ENCODE measurements around the gene CDK10.

CDK10 gene

DNA sequence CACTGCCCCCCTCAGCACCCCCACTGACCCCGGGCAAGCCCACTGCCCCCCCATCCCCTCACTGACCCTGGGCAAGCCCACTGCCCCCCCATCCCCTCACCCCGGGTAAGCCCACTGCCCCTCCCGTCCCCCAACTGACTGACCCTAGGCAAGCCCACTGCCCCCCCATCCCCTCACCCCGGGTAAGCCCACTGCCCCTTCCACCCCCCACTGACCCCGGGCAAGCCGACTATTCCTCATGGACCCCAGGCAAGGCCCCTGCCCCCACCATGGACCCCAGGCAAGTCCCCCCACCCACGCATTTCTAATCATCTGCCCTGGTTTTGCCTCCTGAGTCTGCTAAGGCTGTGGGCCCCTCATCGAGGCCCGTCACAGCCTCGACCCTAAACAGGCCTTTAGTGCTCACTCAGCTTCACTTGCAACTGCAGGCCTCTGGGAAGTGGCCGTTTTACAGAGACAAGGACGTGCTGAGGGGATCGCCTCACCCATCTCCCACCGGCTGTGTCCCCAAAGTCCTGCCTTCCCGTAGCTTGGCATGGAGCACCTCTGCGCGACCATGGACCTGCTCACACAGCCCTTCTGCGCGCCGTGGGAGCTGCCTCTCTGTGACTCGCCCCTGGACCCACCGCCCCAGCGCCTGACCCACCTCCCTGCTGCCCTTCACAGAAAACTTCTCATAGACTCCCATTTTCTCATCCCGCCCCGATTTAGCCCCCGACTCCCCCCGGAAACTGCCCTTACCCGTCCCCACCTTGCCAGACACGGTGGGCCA, 30.6 kb downstream of the CDK10 start:
- no peak for DNase-seq

DNA sequence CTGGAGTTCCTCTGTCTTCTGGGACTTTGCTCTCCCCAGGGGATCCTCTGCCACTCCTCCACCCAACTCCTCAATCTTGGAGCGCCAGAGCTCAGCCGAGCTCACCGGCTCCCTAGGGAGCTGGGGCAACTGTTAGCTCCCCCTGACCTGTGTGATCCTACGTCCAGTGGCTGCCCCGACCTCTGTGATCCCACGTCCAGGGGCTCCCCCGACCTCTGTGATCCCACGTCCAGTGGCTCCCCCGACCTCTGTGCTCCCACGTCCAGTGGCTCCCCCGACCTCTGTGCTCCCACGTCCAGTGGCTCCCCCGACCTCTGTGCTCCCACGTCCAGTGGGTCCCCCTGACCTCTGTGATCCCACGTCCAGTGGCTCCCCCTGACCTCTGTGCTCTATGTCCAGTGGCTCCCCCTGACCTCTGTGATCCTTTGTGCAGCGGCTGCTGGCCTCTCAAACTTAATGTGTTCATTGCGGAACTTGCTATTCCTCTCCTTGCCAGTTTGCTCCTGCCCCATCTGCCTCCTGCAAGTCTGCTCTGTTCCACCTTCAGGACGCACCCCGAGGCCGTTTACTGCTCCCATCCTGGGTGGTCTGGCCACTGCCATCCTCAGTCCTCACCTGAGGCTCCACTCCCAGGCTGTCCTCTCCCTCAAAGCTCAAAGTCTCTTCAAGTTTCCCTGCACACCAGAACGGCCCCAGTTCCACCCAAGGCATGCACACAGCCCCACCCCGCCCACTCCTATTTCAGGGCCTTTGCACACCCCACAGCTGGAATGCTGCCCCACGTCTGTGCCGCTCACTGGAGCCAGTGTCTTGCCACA, 31.4 kb downstream of the CDK10 start:
- no peak for DNase-seq

DNA sequence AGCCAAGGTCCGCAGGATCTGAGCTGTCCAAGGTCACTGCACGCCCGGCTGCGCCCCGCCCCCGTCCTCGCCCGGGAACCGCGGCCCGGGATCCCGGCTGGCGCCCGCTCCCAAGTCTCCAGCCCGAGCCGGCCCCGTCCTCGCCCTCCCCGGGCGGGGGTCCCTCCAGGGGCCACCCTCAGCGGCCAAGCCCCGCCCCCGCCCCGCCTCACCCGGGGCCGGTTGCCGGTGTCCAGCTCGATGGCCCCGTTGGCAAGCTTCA, 34.0 kb downstream of the CDK10 start:
- DNase-seq: peak in 1 of 2 experiments; percentile 73

DNA sequence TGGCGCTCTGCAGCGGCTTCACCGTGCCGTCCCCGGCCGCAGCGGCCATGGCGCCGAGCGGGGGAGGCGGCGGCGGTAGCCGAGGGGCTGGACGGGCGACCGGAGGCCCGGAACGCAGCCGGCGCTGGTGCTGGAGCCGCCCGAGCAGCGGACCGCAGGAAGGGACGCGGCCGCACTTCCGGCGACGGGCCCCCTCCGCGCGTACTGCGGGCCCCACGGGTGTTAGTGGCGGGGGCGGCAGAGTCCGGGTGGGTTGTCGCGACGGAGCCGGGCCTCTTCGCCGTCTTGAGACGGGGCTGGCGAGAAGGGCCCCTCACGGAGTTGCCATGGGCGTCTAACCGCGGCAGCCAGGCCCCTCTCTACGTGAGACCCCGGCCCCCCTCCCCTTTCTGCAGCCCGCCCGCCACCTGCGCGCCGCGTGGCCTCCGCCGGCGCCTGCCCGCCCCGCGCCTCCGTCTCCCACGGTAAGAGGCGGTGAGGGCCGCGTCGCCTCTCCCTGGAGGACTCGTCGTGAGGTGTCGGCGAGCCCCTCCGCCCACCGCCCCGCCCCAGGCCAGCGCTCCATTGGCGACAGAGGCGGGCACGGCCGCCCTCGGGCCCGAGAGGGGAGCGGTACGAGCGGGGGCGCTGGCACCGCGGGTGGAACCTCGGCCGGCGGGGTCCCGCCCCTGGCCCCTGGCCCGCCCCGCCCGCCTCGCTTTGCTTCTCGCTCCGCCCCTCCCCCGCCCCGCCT, 34.5 kb downstream of the CDK10 start, which contains the start of the genes VPS9D1 and ZNF276:
VPS9D1 (minus strand) TSS at position 86 of the 733 bp plus-strand sequence; CDS start at position 49, 37 bp downstream.
ZNF276 (plus strand) TSS at position 725 of the 733 bp plus-strand sequence. CDS start 104 bp downstream, outside the sequence.
- DNase-seq: peak; percentile 72 to 90

DNA sequence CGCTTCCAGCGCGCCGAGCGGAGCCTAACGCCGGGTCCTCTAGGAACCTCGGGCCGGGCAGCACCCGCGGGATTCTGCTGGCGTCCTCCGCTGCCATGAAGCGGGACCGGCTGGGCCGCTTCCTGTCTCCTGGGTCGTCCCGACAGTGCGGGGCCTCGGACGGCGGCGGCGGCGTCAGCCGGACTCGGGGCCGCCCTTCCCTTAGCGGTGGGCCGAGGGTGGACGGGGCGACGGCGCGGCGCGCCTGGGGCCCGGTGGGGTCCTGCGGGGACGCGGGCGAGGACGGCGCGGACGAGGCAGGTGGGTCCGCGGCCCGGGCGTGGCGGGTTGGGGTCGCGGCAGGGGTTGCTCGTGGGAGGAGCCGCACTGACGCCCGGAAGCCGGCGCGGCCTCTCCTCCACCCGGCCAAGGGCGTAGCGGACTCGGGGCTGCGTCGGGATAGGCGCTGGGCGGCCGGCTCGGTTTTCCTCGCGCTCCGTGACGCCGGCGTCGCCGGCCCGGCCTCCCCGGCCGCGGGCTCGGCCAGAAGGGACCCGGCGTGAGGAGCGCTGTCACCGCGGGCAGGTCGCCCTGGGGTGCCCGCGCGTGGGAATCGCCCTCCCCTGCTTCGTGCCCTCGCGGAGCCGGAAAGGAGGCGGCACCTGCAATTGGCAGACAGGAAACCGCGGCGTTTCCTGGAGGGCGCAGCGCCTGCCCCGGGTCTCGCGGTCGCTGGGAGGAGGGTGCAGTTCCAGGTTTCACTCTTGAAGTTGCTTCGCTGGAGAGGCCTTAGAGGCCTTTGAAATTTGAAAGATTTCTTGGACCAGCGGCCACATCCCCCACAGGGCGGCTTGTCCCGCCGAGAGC, 35.3 kb downstream of the CDK10 start:
- peak; percentile 48 to 67 for DNase-seq

DNA sequence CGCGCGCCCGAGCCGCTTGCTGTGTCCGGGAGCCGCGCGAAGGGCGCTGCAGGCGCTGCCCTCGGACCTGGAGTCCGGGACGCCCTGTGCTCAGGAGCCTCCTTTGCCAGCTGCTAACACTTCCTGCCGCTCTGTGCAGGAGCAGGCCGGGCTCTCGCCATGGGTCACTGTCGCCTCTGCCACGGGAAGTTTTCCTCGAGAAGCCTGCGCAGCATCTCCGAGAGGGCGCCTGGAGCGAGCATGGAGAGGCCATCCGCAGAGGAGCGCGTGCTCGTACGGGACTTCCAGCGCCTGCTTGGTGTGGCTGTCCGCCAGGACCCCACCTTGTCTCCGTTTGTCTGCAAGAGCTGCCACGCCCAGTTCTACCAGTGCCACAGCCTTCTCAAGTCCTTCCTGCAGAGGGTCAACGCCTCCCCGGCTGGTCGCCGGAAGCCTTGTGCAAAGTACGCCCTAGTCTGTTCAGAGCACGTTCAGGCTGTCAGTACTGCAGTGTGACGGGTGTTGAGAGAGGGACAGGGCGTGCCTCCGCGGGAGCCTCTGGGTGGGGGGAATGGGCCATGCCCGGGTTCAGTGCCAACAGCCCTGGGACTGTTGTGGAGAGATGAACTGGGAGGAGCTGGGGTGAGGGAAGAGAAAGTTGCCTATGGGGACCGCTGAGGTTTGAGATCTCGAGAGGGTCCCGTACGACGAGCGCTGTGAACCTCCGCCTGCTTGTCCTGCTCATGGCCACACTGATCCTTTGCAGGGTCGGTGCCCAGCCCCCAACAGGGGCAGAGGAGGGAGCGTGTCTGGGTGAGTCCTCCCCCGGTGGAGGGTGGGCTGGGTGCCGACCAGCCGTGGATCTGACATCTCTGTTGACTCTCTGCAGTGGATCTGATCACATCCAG, 36.1 kb downstream of the CDK10 start:
- DNase-seq: no peak

DNA sequence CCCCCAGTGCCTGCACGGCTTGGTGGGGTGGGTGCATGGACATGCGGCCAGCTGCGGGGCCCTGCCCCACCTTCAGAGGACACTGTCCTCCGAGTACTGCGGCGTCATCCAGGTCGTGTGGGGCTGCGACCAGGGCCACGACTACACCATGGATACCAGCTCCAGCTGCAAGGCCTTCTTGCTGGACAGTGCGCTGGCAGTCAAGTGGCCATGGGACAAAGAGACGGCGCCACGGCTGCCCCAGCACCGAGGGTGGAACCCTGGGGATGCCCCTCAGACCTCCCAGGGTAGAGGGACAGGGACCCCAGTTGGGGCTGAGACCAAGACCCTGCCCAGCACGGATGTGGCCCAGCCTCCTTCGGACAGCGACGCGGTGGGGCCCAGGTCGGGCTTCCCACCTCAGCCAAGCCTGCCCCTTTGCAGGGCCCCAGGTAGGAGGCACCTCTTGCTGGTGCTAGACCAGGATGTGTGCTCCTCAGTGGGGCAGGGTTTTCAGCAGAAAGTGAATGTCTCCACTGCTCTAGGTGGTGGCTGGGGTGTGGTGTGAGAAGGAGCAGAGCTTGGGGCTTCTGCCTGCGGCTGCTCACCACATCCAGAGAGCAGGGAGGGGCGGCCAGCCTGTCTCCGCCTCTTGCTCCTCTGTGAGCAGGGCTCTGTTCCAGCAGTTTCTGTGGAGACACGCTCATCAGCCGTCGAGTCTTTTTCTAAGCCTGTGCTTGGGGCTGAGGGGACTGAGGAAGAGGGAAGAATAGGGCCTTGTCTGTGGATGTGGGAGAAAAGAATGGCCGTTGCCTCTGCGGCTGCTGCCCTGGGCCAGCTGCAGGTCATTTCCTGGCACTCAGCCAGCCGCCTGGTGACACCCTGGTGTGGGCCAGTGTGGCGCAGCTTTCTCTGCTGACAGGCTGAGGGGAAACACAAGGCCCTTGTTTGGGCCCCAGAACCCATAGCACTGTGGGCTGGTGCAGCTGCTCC, 37.1 kb downstream of the CDK10 start:
- DNase-seq: peak; percentile 21 to 63

DNA sequence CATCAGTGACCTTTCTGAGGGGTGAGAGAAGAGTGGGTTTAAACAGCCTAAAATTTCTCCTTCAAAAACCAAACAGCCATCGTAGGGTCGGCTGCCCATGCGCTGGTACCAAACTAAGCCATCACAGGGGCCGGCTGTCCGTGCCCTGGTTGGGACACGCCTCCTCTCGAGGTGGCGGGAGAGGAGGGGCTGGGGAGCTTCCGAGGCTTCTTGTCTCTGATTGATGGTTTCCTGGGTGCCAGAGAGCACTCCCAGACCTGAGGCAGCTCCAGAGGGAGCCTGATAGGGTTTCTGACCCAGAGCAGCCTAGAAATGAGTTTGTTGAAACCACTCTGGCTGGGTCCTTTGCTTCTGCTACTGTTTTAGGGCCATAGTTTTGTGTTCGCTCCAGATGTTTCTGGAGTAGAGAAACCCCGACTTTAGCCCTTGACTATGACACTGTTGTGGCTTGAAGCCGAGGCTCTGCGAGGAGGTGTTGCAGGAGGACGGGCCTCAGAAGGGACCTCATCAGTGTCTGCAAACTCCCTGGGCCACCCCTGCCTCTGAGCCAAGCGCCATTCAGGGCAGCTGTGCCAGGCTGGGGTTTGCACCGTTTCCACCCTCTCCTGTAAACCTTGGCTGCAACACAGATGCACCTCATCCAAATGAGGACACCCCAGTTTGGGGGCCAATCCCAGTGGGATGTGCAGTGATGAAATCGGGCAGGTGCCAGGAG, 41.1 kb downstream of the CDK10 start:
- DNase-seq: no peak

DNA sequence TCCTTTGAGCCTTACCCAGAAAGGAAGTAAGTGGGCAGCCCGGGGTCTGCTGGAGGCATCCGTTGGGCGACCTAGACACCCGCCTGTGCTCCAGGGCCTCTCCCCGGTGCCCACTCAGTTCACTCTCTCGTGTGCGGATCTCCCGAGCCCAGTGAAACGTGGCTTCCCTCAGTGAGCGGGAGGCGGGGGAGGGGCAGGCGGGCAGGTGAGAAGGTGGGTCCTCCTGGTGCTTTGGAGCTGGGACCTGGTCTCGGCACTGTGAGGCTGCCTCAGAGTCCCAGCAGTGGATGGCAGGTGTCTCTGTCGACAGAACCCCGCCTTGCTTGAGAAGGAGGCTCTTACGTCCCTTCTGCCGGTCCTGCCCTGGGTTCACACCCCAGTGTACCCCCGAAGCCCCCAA, 42.8 kb downstream of the CDK10 start:
- DNase-seq: no peak

DNA sequence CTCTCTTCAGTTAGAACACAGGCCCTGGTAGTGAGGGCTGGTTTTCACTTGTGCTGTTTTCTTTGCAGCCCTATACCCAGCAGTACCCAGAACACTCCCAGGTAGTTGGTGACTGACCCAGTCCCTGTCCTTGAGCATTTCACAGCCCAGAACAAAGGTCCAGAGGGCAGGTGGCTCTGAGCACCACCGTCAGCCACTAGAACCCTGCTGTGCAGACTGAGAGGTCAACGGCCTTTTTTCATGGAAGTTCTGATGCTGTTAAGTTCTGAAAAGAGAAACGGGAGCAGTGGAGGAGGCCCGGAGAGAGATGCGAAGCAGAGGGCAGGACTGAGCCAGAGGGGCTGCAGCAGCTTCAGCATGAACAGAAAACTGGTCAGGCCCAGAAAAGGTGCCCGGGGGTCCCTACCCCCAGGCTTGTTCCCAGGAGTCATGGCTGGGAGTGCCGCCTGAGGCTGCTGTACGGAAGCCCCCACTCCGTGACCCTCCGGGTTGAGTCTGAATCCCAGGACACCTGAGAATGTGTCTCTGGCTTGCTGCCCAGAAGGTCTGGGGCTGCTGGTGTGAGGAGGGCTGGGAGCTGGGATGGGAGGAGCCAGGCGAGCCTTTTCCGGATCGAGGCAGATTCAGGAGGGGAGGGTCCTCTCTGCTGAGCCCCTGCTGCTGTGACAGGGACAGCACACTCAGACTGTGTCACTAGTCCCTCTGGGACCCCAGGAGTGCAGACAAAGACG, 43.5 kb downstream of the CDK10 start:
- DNase-seq: no peak

DNA sequence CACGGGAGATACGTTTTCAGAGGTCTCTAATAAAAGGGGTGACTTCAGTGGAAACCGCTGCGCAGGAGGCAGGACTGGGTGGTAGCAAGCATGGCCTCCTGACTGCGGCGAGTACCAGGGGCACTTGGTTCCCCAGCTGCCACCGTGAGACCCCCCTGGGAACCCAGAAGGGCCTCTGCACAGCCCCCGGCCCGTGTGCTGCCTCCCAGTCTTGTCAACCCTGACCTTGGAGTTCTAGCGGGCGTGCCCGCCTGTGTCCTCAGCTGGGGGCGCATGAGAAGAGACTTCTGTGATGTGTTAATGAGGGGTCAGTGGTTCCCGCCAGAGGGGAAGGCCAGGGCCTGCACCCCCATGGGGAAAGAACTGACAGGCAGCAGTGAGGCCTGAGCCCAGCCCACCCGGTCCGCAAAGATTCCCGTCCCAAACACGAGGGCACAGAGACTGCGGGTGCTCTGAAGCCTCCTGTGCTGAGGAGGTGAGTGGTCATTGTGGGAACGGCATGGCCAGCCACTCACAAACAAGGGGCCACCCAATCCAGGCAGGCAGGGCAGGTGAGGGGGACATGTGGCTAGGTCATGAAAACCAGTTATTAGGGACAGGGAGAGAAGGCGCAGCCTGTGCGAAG, 44.2 kb downstream of the CDK10 start:
- DNase-seq: no peak

DNA sequence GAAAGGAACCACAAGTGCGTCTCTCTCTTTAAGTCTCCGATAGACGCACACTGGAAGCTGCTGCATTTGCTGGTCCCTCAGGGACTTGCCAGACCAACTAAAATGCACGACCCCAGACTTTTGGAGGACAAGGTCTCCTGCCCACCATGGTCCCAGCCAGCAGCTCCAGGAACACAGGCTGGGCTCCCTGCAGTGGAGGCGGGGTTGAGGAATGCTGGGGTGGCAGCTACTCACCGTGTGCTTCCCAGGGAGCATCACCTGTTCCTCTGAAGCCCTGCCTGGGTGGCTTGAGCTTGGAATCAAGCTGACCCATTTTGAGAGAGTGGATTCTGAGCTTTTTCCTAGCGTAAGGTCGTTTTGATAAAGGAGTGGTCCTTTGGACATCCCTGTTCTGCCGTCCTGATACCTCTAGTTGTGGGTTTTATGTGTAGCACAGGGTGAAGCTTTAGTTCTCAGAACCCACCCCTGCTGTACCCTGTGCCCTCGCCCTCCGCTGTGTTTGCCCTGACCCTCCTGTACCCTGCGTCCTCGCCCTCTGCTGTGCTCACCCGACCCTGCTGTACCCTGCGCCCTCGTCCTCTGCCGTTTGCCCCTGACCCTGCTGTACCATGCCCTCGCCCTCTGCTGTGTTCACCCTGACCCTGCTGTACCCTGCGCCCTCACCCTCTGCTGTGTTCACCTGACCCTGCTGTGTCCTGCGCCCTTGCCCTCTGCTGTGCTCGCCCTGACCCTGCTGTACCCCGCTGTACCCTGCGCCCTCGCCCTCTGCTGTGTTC, 45.8 kb downstream of the CDK10 start:
- DNase-seq: no peak

DNA sequence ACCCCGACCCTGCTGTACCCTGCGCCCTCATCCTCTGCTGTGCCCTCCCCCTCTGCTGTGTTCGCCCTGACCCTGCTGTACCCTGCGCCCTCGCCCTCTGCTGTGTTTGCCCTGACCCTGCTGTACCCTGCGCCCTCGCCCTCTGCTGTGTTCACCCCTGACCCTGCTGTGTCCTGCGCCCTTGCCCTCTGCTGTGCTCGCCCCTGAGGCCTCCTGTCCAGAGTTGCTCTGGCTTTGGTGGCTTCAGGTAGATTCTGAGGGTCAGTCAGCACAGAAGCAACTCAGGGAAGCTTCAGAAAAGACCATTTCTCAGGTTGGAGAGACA, 46.4 kb downstream of the CDK10 start:
- no peak for DNase-seq

DNA sequence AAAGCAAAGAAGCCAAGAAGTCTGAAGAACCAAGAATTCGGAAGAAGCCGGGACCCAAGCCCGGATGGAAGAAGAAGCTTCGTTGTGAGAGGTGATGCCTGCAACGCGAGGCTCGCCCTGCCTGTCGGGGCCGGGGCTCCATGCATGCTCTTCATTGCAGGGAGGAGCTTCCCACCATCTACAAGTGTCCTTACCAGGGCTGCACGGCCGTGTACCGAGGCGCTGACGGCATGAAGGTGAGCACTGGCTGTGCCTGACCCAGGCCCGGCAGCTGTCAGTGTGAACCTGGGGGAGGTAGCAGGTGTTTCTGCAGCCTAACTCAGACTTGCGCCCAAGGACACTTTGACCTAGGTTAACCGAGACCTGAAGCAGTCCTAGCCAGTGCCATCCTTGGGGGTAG, 46.8 kb downstream of the CDK10 start:
- no peak for DNase-seq

DNA sequence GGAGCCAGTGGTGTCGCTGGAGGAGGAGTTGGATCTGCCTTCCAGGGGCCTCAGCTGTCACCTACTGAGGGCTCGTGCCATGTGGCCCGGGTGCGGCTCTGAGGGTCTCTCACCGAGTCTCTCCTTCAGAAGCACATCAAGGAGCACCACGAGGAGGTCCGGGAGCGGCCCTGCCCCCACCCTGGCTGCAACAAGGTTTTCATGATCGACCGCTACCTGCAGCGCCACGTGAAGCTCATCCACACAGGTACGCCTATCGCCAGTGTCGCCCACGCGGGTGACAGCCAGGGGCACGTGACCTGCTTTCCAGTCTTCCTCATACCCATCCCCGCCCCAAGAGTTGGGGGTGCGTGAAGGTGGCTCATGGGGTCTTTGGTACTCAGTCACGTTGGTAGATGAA, 47.3 kb downstream of the CDK10 start:
- no peak for DNase-seq

DNA sequence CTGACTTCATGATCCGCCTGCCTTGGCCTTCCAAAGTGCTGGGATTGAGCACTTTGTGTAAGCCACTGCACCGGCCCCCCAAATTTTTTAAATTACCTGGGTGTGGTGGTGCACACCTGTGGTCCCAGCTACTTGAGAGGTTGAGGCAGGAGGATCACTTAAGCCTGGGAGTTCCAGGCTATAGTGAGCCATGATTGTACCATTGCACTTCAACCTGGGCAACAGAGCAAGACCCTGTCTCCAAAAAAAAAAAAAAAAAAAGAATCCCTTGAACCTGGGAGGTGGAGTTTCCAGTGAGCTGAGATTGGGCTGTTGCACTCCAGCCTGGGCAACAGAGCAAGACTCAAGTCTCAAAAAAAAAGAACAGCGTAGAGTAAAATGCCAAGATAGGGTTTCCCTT, 50.1 kb downstream of the CDK10 start:
- no peak for DNase-seq

DNA sequence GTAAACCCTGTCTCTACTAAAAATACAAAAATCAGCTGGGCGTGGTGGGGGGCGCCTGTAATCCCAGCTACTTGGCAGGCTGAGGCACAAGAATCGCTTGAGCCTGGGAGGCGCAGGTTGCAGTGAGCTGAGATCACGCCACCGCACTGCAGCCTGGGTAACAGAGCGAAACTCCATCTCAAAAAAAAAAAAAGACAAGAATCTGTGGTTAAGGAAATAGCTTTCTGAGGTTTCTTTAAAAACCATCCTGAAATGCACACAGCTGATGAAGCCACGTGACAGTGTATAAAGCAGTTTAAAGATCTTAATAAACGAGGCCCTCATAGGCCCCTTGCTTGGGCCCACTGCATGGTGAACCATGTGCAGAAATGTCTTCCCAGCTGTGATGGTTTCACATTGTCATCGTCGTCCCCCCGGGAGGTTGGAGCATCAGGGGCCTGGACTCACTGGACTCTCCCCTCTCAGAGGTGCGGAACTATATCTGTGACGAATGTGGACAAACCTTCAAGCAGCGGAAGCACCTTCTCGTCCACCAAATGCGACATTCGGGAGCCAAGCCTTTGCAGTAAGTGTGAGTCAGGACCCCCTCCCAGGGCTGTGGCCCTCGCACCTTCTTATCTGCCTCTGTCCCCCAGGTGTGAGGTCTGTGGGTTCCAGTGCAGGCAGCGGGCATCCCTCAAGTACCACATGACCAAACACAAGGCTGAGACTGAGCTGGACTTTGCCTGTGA, 51.0 kb downstream of the CDK10 start:
- no peak for DNase-seq
